Endothelial cell (in vitro differentiated cells): Measurements from ENCODE around the gene CFAP57. TPM values are rescaled to one million over a fixed set of nuclear protein-coding genes. Genes with fewer than 3 reads are reported as not detected.

ENCODE experiments used
- DNase-seq: peaks from one replicate; pipeline ENCODE4 v3.0.0; 2021; ENCODE audit warnings: low spot score
- H3K27ac Mint-ChIP-seq: one replicate; pipeline ENCODE4 v1.8.0; 2021; ENCODE audit warnings: mixed read lengths, inconsistent platforms; ENCODE audit not compliant: unreplicated experiment
- H3K27me3 Mint-ChIP-seq: one replicate; pipeline ENCODE4 v1.8.0; 2021; ENCODE audit warnings: mild to moderate bottlenecking, moderate library complexity, mixed read lengths, inconsistent platforms; ENCODE audit not compliant: unreplicated experiment
- H3K36me3 Mint-ChIP-seq: one replicate; pipeline ENCODE4 v1.8.0; 2021; ENCODE audit warnings: mild to moderate bottlenecking, low read depth, mixed read lengths, inconsistent platforms; ENCODE audit not compliant: unreplicated experiment
- H3K4me1 Mint-ChIP-seq: one replicate; pipeline ENCODE4 v1.8.0; 2021; ENCODE audit warnings: mild to moderate bottlenecking, mixed read lengths, inconsistent platforms; ENCODE audit not compliant: unreplicated experiment
- H3K4me3 Mint-ChIP-seq: one replicate; pipeline ENCODE4 v1.8.0; 2021; ENCODE audit warnings: mild to moderate bottlenecking, mixed read lengths, inconsistent platforms; ENCODE audit not compliant: unreplicated experiment
- H3K9me3 Mint-ChIP-seq: one replicate; pipeline ENCODE4 v1.8.0; 2021; ENCODE audit warnings: mixed read lengths, inconsistent platforms; ENCODE audit not compliant: unreplicated experiment
- total RNA-seq: library from RNA; stranded (reverse); fragmentation: NEBNext Ultra II Directional; extraction: Animal tissue kit (Norgen Biotek cat#: 25700); gene quantifications from one replicate; pipeline ENCODE4 v1.2.1, GENCODE V29; 2021; ENCODE audit not compliant: unreplicated experiment
- TF ChIP-seq, protein P1 (sequence below): fragments of 200-600 bp; sonication (generic); IDR thresholded peaks from one replicate; pipeline ENCODE4 v1.5.0; 2021; ENCODE audit warnings: antibody characterized with exemption; ENCODE audit not compliant: unreplicated experiment

The CFAP57 gene
- total RNA-seq, 1 donor from 2014 or later = 0.49 TPM

DNA sequence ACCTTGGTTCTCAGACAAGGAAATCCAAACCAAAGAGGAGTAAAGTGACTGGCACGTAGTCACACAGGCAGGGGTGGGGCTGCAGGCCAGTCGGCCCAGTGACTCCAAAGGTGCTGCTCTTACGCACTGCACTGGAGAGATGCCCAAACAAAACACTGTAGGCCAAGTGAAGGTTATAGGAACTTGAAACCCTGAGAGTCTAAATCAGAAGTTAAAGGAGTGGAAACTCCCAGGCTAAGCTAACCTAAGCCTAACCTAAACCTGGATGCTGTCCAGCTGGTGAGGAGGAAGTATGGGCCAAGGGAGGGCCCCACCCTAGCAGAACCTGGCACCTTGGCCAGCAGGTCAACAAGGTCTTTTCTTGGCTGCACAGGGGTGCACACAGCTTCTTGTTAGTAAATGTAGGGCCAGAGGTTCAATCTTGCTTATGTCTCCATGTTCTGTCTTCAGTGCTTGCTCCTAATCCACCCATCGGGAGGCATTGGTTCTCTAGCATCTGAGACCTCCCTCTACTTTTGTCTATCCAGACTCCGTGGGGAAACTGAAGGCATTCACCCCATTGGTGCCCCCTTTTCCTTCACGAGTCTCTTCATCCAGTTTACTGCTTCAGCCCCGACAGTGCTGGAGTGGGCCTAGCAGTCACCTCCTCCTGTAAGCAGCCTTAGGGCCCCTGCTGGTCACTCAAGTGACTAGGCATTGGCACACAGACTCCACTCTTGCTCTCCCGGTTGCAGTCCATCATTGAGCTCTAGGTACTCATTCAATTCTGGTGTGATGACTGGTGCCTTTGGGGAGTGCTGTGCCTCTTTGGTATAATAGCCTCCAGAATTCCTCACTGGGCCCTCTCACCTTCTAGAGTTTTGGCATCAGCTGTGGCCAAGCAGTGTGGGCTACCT lies 84.8 kb downstream of the CFAP57 start:
- peaks cover 20% of the 10 kb centered on the region for H3K9me3 Mint-ChIP-seq

DNA sequence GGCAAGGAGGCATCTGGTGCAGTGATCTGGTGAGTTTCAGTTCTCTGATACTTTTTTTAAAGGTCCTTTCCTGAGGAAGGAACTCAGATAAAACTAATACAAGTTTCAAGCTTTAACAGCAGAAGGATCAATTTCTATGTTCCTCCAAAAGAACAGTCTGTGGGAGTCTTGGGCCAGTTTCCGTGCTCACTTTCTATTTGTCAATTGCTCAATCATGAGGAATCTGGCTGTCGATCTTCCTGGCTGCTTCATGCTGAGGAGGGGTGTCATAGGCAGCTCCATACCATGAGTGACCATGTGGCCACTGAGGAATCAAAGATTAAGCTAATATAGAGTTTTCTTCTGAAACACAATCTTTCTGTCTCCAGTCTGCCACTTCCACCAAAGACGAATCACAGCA lies 86.2 kb downstream of the CFAP57 start:
- H3K9me3 Mint-ChIP-seq = peaks cover 20% of the 10 kb centered on the region
- DNase-seq = no peak
- H3K27ac Mint-ChIP-seq = no peak overlapping the region
- H3K27me3 Mint-ChIP-seq = peaks cover 10% of the 10 kb centered on the region
- no peaks in the 10 kb centered on the region for H3K4me1 Mint-ChIP-seq
- H3K36me3 Mint-ChIP-seq = peaks cover 23% of the 10 kb centered on the region
- H3K4me3 Mint-ChIP-seq = peak overlapping the region; percentile 65
- TF ChIP-seq, protein P1, sequence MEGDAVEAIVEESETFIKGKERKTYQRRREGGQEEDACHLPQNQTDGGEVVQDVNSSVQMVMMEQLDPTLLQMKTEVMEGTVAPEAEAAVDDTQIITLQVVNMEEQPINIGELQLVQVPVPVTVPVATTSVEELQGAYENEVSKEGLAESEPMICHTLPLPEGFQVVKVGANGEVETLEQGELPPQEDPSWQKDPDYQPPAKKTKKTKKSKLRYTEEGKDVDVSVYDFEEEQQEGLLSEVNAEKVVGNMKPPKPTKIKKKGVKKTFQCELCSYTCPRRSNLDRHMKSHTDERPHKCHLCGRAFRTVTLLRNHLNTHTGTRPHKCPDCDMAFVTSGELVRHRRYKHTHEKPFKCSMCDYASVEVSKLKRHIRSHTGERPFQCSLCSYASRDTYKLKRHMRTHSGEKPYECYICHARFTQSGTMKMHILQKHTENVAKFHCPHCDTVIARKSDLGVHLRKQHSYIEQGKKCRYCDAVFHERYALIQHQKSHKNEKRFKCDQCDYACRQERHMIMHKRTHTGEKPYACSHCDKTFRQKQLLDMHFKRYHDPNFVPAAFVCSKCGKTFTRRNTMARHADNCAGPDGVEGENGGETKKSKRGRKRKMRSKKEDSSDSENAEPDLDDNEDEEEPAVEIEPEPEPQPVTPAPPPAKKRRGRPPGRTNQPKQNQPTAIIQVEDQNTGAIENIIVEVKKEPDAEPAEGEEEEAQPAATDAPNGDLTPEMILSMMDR = no peak

More for the DNA sequence above, 84.8 kb downstream of the CFAP57 start:
- H3K27ac Mint-ChIP-seq = no peak overlapping the region
- no peaks in the 10 kb centered on the region for H3K4me1 Mint-ChIP-seq
- H3K36me3 Mint-ChIP-seq = peaks cover 28% of the 10 kb centered on the region
- no peak for DNase-seq
- H3K27me3 Mint-ChIP-seq = peaks cover 12% of the 10 kb centered on the region
- TF ChIP-seq, protein P1 = no peak
- H3K4me3 Mint-ChIP-seq = no peak overlapping the region

DNA sequence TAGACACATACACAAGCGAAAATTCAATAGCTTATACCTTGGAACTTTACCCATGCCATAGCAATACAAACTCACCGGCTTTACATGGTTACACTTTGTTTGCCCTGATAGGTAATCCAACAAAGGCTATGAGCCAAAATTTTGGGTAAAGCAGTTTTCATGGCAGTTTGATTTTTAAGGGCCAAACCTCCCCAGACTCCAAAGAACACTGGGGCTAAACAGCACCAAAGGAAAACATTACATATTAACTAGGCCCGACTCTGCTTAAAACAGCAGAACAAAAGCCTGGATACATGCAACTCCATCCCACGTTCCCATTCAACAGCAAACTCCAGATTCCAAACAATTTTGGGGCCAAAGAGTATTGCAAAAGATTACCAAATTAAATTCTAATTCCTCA lies 93.3 kb downstream of the CFAP57 start:
- H3K4me3 Mint-ChIP-seq = no peak overlapping the region
- TF ChIP-seq, protein P1 = no peak
- no peak overlapping the region for H3K27ac Mint-ChIP-seq
- H3K27me3 Mint-ChIP-seq = peaks cover 2% of the 10 kb centered on the region
- peaks cover 17% of the 10 kb centered on the region for H3K4me1 Mint-ChIP-seq
- peaks cover 10% of the 10 kb centered on the region for H3K36me3 Mint-ChIP-seq
- peaks cover 5% of the 10 kb centered on the region for H3K9me3 Mint-ChIP-seq
- DNase-seq = no peak

DNA sequence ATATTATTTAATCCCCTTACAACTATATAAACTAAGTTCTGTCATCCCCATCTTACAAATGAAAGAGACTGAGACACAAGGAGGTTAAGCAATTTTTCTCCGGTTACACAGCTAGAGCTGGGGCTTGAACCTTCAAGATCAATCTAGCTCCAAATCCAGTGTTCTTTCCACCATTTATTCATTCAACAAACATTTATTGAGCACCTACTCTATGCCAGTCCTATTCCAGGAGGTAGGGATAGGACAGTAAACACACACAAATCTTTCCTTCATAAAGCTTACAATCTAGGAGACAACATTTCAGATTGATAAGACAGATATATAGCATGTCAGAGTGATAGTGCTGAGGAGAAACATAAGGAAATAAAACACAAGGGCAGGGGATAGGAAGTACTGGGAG lies 94.8 kb downstream of the CFAP57 start:
- Mint-ChIP-seq H3K4me1 (peaks cover 30% of the 10 kb centered on the region), H3K4me3 (no peak overlapping the region)

More for the DNA sequence above, 94.8 kb downstream of the CFAP57 start:
- Mint-ChIP-seq H3K9me3 (peaks cover 5% of the 10 kb centered on the region), H3K27me3 (peaks cover 4% of the 10 kb centered on the region), H3K27ac (no peak overlapping the region), H3K36me3 (peaks cover 10% of the 10 kb centered on the region)
- TF ChIP-seq, protein P1 = no peak
- no peak for DNase-seq
